Measurements from ENCODE around the gene SNX17. TPM values are rescaled to one million over a fixed set of nuclear protein-coding genes. Genes with fewer than 3 reads are reported as not detected.

The SNX17 gene
- total and polyA plus RNA-seq, 2 of the 13 experiments (the other 11 are each of a cell fraction or from before 2014, with no cell fraction given): 75.0 to 109 TPM

DNA sequence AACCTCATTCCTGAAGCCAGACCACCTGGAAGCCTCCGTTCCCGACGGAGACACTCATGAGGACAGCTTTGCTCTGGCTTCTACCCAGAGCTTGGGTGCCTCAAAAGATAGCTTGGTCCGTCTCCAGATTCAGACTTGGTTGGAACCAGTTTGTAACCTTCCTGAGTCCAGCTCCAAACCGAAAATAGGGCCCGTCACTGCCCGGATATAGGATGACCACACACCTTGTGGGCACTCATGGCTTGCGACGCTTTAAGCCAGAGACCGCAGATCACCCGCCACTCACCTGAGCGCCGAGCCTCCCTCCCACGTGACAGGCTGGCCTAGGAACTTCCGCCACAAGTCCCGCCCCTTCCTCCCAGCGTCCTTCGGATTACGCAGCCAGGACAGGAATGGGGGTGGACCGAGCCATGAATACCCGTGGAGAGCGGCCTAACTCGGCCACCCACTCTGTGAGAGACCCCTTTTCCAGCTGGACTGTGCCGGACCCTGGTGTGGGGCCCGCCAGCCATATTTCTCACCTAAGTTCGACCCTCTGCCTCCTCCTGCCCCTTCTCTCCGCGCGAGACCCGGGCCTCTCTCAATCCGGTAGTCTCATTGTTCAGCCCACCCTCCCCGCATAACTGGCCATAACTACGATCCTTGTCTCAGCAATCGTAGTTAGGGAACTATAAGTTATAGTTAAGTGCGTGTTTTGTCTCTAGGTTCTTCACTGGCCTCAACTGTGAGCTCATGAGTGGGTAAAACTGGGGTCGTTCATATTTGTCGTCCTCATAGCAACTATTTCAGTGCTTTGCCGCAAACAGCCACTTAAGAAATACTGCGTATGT, 47.4 kb upstream of the SNX17 start, which contains the start of gene MPV17 (continued):
- no peak for TF ChIP-seq NR2F1 (CRISPR knock-in tag; IDR thresholded peaks at IDR 0.05)
- no peak for TF ChIP-seq ZFP36L2 (CRISPR knock-in tag; IDR thresholded peaks at IDR 0.05)
- TF ChIP-seq, protein P1, sequence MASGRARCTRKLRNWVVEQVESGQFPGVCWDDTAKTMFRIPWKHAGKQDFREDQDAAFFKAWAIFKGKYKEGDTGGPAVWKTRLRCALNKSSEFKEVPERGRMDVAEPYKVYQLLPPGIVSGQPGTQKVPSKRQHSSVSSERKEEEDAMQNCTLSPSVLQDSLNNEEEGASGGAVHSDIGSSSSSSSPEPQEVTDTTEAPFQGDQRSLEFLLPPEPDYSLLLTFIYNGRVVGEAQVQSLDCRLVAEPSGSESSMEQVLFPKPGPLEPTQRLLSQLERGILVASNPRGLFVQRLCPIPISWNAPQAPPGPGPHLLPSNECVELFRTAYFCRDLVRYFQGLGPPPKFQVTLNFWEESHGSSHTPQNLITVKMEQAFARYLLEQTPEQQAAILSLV (CRISPR knock-in tag; IDR thresholded peaks at IDR 0.05; ENCODE audit: borderline replicate concordance): no peak; the same call in 1 of the 2 replicates
- TF ChIP-seq ZFP1 (CRISPR knock-in tag; IDR thresholded peaks at IDR 0.05): no peak; the same call in none of the 2 replicates
- TF ChIP-seq ZIK1 (CRISPR knock-in tag; IDR thresholded peaks at IDR 0.05; ENCODE audit: borderline replicate concordance, low read depth): peak; percentile 77; the same call in 1 of the 2 replicates
- TF ChIP-seq, protein P2, sequence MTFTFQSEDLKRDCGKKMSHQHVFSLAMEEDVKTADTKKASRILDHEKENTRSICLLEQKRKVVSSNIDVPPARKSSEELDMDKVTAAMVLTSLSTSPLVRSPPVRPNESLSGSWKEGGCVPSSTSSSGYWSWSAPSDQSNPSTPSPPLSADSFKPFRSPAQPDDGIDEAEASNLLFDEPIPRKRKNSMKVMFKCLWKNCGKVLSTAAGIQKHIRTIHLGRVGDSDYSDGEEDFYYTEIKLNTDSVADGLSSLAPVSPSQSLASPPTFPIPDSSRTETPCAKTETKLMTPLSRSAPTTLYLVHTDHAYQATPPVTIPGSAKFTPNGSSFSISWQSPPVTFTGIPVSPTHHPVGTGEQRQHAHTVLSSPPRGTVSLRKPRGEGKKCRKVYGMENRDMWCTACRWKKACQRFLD (CRISPR knock-in tag; IDR thresholded peaks at IDR 0.05; ENCODE audit: borderline replicate concordance): peak; percentile 91; the same call in 1 of the 2 replicates
- no peak for TF ChIP-seq ZNF101 (CRISPR knock-in tag; IDR thresholded peaks at IDR 0.05; ENCODE audit: borderline replicate concordance, low read depth)
- TF ChIP-seq ZMYM3 (CRISPR knock-in tag; IDR thresholded peaks at IDR 0.05): no peak
- TF ChIP-seq, protein P3, sequence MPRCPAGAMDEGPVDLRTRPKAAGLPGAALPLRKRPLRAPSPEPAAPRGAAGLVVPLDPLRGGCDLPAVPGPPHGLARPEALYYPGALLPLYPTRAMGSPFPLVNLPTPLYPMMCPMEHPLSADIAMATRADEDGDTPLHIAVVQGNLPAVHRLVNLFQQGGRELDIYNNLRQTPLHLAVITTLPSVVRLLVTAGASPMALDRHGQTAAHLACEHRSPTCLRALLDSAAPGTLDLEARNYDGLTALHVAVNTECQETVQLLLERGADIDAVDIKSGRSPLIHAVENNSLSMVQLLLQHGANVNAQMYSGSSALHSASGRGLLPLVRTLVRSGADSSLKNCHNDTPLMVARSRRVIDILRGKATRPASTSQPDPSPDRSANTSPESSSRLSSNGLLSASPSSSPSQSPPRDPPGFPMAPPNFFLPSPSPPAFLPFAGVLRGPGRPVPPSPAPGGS (CRISPR knock-in tag; IDR thresholded peaks at IDR 0.05): no peak
- TF ChIP-seq, protein P4, sequence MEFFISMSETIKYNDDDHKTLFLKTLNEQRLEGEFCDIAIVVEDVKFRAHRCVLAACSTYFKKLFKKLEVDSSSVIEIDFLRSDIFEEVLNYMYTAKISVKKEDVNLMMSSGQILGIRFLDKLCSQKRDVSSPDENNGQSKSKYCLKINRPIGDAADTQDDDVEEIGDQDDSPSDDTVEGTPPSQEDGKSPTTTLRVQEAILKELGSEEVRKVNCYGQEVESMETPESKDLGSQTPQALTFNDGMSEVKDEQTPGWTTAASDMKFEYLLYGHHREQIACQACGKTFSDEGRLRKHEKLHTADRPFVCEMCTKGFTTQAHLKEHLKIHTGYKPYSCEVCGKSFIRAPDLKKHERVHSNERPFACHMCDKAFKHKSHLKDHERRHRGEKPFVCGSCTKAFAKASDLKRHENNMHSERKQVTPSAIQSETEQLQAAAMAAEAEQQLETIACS (CRISPR knock-in tag; IDR thresholded peaks at IDR 0.05): peak; percentile 29; the same call in 1 of the 2 replicates
- TF ChIP-seq PRMT3 (CRISPR knock-in tag; IDR thresholded peaks at IDR 0.05; ENCODE audit: borderline replicate concordance, low read depth): no peak
- TF ChIP-seq ISX (CRISPR knock-in tag; conservative IDR thresholded peaks at IDR 0.05): peak; percentile 78; the same call in 1 of the 2 replicates
- TF ChIP-seq, protein P5, sequence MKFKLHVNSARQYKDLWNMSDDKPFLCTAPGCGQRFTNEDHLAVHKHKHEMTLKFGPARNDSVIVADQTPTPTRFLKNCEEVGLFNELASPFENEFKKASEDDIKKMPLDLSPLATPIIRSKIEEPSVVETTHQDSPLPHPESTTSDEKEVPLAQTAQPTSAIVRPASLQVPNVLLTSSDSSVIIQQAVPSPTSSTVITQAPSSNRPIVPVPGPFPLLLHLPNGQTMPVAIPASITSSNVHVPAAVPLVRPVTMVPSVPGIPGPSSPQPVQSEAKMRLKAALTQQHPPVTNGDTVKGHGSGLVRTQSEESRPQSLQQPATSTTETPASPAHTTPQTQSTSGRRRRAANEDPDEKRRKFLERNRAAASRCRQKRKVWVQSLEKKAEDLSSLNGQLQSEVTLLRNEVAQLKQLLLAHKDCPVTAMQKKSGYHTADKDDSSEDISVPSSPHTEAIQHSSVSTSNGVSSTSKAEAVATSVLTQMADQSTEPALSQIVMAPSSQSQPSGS (CRISPR knock-in tag; IDR thresholded peaks at IDR 0.05): peak; percentile 84; the same call in 1 of the 2 replicates
- peak; percentile 99 for TF ChIP-seq POLR2G (IDR thresholded peaks at IDR 0.05; ENCODE audit: low read depth, low read length)
- TF ChIP-seq ZSCAN25 (CRISPR knock-in tag; IDR thresholded peaks at IDR 0.05): 0 out of 2 replicates have a peak, but pooled peaks have one; percentile 8
- peak; percentile 94 for TF ChIP-seq SPEN (CRISPR knock-in tag; IDR thresholded peaks at IDR 0.05; ENCODE audit: low read depth)
- TF ChIP-seq ZKSCAN8 (CRISPR knock-in tag; IDR thresholded peaks at IDR 0.05; ENCODE audit: borderline replicate concordance): peak; percentile 65
- TF ChIP-seq, protein P6, sequence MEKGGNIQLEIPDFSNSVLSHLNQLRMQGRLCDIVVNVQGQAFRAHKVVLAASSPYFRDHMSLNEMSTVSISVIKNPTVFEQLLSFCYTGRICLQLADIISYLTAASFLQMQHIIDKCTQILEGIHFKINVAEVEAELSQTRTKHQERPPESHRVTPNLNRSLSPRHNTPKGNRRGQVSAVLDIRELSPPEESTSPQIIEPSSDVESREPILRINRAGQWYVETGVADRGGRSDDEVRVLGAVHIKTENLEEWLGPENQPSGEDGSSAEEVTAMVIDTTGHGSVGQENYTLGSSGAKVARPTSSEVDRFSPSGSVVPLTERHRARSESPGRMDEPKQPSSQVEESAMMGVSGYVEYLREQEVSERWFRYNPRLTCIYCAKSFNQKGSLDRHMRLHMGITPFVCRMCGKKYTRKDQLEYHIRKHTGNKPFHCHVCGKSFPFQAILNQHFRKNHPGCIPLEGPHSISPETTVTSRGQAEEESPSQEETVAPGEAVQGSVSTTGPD (CRISPR knock-in tag; IDR thresholded peaks at IDR 0.05): 0 out of 2 replicates have a peak, but pooled peaks have one; percentile 30
- no peak for TF ChIP-seq ZBTB7A (CRISPR knock-in tag; IDR thresholded peaks at IDR 0.05)

Measured in HepG2 (cell line).